ENCODE results near the gene NHEJ1.
A peak's percentile ranks its signal among the peaks of the same experiment; 100 is the strongest.

NHEJ1 gene

DNA sequence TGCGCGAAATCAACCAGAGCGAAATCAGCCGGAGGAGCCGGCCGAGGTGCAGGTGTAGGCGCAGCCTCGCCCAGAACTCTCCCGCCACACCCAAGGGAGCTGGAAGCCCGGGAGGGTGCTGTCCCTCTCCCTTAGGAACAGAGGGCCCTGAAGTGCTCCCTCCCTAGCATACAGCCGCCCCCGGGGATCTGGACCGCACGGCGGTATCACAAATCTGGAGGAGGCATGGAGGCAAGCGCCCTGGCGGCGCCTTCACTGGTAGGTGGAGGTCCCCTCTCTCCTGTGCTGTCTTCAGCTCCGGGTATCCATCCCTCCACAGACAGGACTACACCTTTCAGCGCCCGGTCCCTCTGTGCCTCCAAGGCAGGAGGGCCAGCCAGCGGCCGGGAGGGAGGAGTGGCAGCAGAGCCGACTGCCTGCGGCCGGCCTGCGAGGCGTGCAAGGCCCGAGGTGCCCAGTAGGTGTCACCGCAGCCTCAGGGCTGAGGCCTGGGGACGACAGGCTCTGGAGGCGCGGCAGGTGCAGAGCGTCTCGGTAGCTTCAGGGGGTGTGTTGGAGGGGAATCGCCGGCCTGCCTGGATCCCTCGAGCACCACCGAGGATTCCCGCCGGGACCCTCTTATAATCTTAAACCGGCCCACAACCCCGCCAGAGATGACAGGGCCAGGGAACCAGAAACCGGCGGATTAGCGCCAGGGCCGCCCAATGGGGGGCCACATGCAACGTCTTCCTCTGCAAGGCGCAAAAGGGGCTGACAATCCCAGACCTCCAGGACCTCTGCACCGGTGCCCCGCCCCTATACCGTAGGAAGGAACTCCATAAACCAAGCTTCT lies 102.7 kb downstream of the NHEJ1 start:
- DNase-seq (ENCODE audit: low spot score), result peak; percentile 87

- no peak for DNase-seq (ENCODE audit: low spot score)
Observed at GRCh38 chr2:219056896-219057708, 103.5 kb downstream of the NHEJ1 start.

GRCh38 chr2:219056176-219056895 lies 104.3 kb downstream of the NHEJ1 start:
- DNase-seq (ENCODE audit: low spot score), result no peak

GRCh38 chr2:219054956-219055903 lies 105.4 kb downstream of the NHEJ1 start:
- no peak for DNase-seq (ENCODE audit: low spot score)

DNA sequence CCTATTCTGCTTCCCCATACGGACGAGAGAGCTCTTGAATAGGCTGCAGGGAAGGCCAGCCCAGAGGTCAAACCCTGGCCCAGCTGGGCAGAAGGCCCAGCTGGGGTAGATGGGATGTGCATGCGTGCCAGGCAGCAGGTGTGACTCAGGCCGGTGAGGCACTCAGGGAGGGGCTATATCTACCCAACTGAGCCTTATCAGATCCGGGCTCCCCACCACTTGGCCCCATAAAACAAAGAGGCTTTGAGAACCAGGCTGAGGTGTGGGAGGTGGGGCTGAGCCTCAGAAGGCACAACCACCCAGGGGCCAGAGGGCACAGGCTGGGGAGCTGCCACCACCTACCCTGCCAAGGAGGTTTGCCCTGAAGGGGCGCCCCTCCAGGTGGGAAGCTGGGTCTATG lies 111.3 kb downstream of the NHEJ1 start:
- no peak for DNase-seq (ENCODE audit: low spot score)

DNA sequence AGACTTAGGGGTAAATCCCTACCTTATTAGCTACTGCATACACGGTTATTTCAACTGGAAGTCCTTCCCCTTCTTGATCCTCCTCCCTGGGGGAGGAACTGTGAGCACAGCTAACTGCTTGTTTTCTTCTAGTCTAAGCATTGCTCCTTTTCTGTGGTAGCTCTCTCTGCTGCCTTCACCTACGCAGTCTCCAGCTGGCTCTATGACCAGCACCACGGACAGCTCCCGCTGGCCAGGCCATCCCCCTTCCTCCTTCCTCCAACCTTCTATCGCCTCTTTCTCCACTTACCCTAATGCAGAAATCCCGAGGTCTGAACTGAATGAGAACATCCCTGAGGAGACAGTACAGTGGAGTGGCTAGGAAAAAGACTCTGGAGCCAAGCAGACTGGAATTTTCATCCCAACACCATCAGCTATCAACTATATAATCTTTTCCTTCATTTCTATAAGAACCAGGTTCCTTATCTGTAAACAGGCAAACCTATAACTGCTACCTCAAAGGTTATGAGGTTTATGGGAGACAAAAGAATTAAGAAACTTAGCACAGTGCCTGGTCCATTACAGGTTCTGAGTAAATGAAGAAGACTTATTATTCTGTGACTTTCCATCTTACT lies 114.6 kb downstream of the NHEJ1 start:
- peak; percentile 60 for DNase-seq (ENCODE audit: low spot score)

DNA sequence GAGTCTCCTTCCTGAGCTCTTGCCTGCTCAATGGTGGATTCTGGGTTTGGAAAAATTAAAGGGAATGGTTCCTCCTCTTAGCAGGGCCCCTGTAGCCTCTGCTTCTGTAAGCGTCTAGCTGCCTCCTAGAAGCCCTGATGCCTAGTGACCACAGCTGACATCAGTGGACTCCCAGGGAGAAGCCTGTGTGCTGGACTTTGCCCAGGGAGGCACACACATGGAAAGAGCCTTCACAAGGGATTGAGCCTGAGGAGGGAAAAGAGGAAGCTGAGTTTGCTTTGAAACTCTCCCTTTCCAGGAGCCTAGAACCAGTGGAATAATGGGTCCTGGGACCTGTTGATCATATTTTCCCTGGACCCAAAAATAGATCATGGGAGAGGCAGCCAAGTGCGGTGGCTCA lies 117.9 kb downstream of the NHEJ1 start:
- DNase-seq (ENCODE audit: low spot score), result no peak

GRCh38 chr2:219042157-219042556 lies 118.5 kb downstream of the NHEJ1 start:
- DNase-seq (ENCODE audit: low spot score), result no peak

GRCh38 chr2:219041252-219041651 lies 119.4 kb downstream of the NHEJ1 start, which contains the start of gene CFAP65:
Gene CFAP65 (minus strand): TSS chr2:219041516. CDS start chr2:219039048, 2,468 bp downstream.
- peak; percentile 56 for DNase-seq (ENCODE audit: low spot score)

- DNase-seq (ENCODE audit: low spot score), result no peak
Observed at GRCh38 chr2:219038600-219038999, 122.0 kb downstream of the NHEJ1 start.

DNA sequence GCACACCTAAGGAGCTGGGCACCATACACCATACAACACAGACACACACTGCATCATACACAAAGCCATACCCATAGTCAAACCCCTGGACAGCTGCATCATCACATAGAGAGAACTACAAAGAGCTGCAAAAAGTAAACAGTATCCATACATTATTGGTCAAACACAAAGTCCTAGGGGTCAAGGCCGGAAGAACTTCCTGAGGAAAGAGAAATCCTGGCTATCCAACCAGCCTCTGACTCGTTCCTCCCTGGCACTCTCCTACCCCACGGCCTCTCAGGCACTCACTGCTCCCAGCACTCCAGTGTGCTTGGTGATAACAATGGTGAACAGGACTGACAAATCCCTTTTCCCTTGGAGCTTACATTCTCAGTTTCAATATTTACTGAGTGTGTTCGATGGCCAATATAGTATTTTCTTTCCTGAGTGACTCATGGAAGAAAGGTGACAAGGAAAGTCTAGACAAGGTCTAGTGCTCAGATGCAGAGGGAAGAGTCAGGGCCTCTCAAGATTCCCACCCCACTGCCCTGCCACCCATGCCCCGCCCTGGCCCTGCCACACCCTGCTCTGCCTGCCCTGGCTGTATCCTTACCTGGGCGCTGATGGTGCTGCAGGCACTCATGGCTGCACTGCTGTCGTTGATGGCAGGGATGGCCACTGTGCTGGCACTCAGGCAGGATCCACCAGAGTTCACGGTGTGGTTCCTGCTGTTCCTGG lies 122.7 kb downstream of the NHEJ1 start:
- no peak for DNase-seq (ENCODE audit: low spot score)

DNA sequence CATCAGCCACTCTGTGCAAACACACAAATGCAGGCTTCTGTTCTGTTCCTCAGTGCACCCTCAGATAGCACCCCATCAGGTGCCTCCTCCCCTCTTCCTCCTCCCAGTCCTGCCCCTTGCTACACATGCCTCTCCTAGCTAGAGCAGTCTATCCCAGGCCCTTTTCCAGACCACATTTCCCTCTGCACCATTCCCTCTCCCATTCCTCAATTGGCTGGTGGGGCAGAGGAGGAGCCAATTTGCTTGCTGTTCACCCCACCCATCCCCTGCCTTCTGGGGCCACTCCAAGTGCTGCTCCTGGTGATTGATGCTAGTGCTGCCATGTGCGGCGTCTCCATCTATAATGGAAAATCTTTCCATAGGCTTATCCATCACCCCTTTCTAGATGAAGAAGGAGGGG lies 124.7 kb downstream of the NHEJ1 start:
- no peak for DNase-seq (ENCODE audit: low spot score)

DNA sequence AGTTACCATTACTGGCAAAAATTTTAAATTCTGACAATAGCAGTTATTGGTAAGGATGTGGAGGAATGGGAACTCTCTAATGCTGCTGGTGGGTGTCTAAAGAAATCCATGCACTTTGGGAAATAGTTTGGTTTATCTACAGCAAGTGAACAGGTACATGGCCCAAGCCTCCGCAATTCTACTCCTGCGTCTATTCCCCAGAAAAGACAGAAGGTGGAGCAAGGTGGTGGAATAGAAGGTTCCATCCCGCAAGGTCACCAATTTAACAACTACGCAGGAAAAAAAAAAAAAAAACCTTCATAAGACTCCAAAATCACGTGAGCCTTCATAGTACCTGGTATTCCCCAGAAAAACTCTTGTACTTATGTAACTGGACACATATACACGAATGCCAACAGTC lies 125.8 kb downstream of the NHEJ1 start:
- no peak for DNase-seq (ENCODE audit: low spot score)

- no peak for DNase-seq (ENCODE audit: low spot score)
Observed at GRCh38 chr2:219032051-219032745, 128.4 kb downstream of the NHEJ1 start.

DNA sequence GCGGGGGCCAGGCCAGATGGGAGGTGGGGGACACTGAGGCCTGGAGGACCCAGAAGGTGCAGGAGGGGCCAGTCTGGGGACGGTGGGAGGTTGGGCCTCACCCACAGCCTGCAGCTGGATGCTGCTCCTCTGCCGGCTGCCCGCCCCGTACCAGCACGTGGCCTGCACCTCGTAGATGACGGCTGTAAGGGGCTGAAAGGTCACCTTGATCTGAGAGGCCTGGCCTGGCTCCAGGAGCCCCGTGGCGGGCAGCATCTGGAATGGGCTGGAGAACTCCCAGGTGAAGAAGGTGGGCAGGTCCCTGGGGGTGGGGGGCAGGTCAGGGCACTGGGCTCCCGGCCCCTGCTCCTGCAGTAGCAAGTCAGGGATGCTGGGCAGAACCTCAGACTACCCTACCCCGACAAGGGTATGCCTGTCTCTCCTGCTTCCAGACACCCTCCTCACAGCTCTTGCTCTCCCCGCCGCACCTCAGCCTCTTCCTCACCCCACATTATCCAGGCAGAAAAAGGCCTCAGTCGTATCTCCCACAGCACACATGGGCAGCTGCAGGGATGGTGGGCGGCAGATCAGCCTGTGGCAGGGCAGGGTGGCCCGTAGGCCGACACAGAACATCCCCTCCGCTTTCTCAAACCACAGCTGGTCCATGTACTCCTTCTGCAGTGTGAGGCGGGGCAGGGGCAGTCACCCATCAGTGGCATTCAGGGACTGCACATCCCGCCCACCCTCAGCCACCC lies 129.4 kb downstream of the NHEJ1 start:
- DNase-seq (ENCODE audit: low spot score), result no peak

GRCh38 chr2:219030177-219030940 lies 130.3 kb downstream of the NHEJ1 start:
- no peak for DNase-seq (ENCODE audit: low spot score)

- peak; percentile 90 for DNase-seq (ENCODE audit: low spot score)
Observed at GRCh38 chr2:219029829-219030165, 130.8 kb downstream of the NHEJ1 start.

Measured in AG08395 (cell line).